PC-3 (cell line): ENCODE data around the gene MGMT.

Experiments
- EZH2phosphoT487 ChIP-seq: fragments of 300-600 bp; sonication (generic); IDR thresholded peaks from 2 replicates; pipeline ENCODE4 v1.6.1; 2018; ENCODE audit warnings: mild to moderate bottlenecking, antibody characterized with exemption, low read length, borderline replicate concordance
- TF ChIP-seq, protein P1 (sequence below): fragments of 300-600 bp; sonication (generic); conservative IDR thresholded peaks from 2 replicates; pipeline ENCODE4 v1.5.1; 2017; ENCODE audit warnings: antibody characterized with exemption, low read depth, mild to moderate bottlenecking, low read length

- TF ChIP-seq, protein P1, sequence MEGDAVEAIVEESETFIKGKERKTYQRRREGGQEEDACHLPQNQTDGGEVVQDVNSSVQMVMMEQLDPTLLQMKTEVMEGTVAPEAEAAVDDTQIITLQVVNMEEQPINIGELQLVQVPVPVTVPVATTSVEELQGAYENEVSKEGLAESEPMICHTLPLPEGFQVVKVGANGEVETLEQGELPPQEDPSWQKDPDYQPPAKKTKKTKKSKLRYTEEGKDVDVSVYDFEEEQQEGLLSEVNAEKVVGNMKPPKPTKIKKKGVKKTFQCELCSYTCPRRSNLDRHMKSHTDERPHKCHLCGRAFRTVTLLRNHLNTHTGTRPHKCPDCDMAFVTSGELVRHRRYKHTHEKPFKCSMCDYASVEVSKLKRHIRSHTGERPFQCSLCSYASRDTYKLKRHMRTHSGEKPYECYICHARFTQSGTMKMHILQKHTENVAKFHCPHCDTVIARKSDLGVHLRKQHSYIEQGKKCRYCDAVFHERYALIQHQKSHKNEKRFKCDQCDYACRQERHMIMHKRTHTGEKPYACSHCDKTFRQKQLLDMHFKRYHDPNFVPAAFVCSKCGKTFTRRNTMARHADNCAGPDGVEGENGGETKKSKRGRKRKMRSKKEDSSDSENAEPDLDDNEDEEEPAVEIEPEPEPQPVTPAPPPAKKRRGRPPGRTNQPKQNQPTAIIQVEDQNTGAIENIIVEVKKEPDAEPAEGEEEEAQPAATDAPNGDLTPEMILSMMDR = no peak
- TF ChIP-seq EZH2phosphoT487 = no peak
These were observed 303.2 kb downstream of the MGMT start for GRCh38 chr10:129770286-129770685.
